Adipocyte (in vitro differentiated cells): ENCODE data around the gene AGPS.

Experiments
- DNase-seq: peaks from one replicate; pipeline ENCODE4 v3.0.0-alpha.2; 2015; ENCODE audit warnings: low read depth
- H3K27me3 ChIP-seq: replicated peaks from 2 replicates; pipeline ENCODE4 v1.7.0; 2013; ENCODE audit warnings: mild to moderate bottlenecking, low read length, moderate library complexity; ENCODE audit not compliant: control insufficient read depth, insufficient read depth
- H3K36me3 ChIP-seq: 2 replicates; pipeline ENCODE4 v1.7.0; 2013; ENCODE audit warnings: low read length, mild to moderate bottlenecking, moderate library complexity; ENCODE audit not compliant: control insufficient read depth, insufficient read depth, severe bottlenecking
- H3K4me1 ChIP-seq: 2 replicates; pipeline ENCODE4 v1.7.0; 2013; ENCODE audit warnings: mild to moderate bottlenecking, low read length, moderate library complexity; ENCODE audit not compliant: control insufficient read depth, insufficient read depth
- H3K4me3 ChIP-seq: 2 replicates; pipeline ENCODE4 v1.7.0; 2013; ENCODE audit warnings: mild to moderate bottlenecking, low read length, moderate library complexity
- H3K9ac ChIP-seq: 2 replicates; pipeline ENCODE4 v1.7.0; 2013; ENCODE audit warnings: mild to moderate bottlenecking, low read length, moderate library complexity
- H3K9me3 ChIP-seq: 2 replicates; pipeline ENCODE4 v1.7.0; 2013; ENCODE audit warnings: mild to moderate bottlenecking, low read length, moderate library complexity; ENCODE audit not compliant: control insufficient read depth

Gene AGPS

DNA sequence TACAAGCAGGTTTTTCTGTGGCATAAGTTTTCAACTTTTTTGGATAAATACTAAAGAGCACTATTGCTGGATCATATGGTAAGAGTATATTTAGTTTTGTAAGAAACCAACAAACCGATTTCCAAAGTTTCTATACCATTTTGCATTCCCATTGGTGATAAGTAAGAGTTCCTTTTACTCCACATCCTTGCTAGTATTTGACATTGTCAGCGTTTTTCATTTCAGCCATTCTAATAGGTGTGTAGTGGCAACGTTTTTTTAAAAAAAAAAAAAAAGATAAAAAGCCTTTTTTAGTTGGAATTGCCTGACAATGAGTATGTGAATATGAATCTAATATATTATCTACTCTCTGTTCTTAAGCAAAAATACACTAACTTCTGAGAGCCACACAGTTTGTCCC lies 185.9 kb downstream of the AGPS start:
- no peak overlapping the region for H3K4me3 ChIP-seq
- DNase-seq, result no peak
- H3K36me3 ChIP-seq, result no peaks in the 10 kb centered on the region
- H3K4me1 ChIP-seq, result no peaks in the 10 kb centered on the region
- H3K9ac ChIP-seq, result no peak overlapping the region
- no peaks in the 10 kb centered on the region for H3K27me3 ChIP-seq
- H3K9me3 ChIP-seq, result no peaks in the 10 kb centered on the region

DNA sequence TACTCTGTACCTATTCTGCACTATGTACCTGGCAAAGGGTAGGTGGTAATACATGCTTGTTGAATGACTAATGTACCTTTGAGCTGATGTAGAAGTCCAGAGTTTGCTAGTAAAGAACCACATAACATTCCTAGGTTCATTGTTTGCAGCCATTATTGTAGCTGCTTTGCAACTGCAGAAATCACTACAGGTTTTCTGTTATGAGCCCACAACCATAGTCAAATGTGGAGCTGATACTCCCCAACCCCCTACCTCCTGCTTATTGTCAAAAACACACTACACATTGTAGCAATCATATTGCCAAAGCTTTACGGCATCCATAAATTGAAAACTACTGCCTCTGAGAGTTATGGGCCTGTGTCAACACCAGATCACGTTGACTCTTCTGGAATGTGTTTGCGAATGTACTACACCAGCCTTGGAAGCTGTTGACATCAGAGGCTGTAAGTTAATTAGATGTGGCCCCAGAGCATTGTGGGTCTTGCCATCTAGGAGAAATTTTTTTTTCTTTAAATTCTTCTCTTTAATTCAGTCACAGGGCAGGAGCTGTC lies 187.0 kb downstream of the AGPS start:
- Histone ChIP-seq H3K36me3 (no peaks in the 10 kb centered on the region), H3K4me3 (no peak overlapping the region), H3K9me3 (no peaks in the 10 kb centered on the region), H3K4me1 (no peaks in the 10 kb centered on the region), H3K27me3 (no peaks in the 10 kb centered on the region), H3K9ac (no peak overlapping the region)
- no peak for DNase-seq

DNA sequence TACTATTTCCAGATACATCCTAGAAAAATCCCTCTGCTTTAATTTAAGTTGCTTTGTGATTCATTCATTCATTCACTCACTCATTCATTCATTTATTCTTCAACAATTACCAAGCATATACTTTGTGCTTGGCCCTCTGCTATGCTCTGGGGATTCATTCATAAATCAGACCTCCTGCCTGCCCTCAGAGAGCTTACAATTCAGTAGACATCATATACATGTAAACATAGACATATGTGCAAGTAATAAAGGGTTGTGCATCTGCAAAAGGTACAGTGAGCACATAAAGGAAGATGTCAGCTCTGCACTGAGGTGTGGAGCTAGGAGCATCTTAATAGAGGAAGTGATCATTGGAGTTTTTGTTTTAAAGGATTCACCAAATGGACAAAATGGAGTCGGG lies 189.4 kb downstream of the AGPS start:
- no peaks in the 10 kb centered on the region for H3K4me1 ChIP-seq
- no peak overlapping the region for H3K4me3 ChIP-seq

DNA sequence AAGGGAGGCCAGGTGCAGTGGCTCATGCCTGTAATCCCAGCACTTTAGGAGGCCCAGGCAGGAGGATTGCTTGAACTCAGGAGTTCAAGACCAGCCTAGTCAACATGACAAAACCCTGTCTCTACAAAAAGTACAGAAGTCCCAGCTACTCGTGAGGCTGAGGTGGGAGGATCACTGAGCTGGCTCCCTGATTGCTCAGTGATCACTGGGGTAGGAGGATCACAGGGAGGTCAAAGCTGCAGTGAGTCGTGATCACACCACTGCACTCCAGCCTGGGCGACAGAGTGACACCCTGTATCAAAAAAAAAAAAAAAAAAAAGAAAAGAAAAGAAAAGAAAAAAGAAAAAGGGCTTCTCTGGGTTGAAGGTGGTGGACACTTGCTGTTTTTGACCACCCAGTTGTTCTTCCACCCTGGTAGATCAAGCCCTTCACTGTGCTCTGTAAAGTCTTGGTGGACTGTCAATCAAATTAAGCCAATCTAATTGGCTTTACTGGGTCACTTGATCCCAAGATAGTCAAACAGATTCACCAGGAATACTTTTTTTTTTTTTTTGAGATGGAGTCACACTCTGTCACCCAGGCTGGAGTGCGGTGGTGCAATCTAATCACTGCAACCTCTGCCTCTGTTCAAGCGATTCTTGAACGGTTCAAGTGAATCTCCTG lies 191.6 kb downstream of the AGPS start:
- no peaks in the 10 kb centered on the region for H3K27me3 ChIP-seq
- H3K9ac ChIP-seq, result no peak overlapping the region
- no peaks in the 10 kb centered on the region for H3K36me3 ChIP-seq
- no peak overlapping the region for H3K4me3 ChIP-seq
- H3K4me1 ChIP-seq, result no peaks in the 10 kb centered on the region
- no peaks in the 10 kb centered on the region for H3K9me3 ChIP-seq
- no peak for DNase-seq

More for the DNA sequence above, 189.4 kb downstream of the AGPS start:
- Histone ChIP-seq H3K9me3 (no peaks in the 10 kb centered on the region), H3K9ac (no peak overlapping the region), H3K27me3 (no peaks in the 10 kb centered on the region), H3K36me3 (no peaks in the 10 kb centered on the region)
- no peak for DNase-seq

DNA sequence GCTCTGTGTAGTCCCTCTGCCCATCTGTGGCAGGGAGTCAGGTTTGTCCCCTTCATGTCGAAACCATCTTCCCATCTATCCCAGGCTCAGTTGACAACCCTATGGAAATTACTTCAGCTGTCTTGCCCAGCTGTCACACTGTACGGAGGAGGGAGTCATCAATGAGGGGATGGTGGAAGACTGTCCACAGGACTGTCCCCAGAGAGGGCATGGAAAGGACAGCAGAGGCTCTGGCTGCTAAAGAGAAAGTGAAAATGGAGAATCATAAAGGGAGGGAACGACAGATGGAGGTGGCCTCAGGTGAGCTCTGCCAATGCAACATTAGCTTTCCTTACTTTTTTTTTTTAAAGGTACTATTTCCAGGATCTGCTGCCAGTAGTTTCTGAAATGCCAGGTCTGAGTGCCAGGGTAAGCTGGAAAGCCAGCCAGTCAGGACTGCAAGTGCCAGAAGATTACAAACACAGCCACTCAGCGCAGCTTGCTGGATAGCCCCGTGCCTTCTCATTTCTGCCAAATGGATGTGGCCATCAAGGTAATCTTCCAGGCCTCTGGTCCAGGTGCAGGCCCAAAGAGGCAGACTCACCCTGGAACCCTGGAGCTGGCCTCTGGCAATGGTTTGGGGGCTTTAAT lies 192.8 kb downstream of the AGPS start:
- DNase-seq, result no peak

DNA sequence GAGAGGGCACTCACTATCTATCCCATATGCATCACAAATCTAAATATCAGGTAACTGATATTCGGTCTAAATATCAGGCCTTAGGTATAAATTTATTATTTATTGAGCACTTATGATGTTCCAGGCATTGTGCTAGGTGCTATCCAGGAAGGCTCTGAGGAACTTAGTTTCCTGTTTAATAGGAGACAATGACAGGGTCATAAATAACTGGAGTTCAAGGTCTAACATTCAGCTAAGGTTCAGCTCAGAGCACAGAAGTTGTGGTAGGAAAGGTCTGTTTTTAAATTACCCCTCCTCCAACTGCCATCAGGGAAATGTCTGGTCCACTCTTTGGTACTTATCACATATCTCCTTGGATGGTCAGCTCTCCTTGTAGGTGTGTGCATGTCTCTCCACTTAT lies 193.6 kb downstream of the AGPS start:
- Histone ChIP-seq H3K4me3 (no peak overlapping the region), H3K4me1 (no peaks in the 10 kb centered on the region), H3K36me3 (no peaks in the 10 kb centered on the region), H3K9me3 (no peaks in the 10 kb centered on the region), H3K27me3 (peaks cover under 1% of the 10 kb centered on the region), H3K9ac (no peak overlapping the region)
- DNase-seq, result no peak

More for the DNA sequence above, 192.8 kb downstream of the AGPS start:
- Histone ChIP-seq H3K27me3 (no peaks in the 10 kb centered on the region), H3K9me3 (no peaks in the 10 kb centered on the region), H3K4me1 (no peaks in the 10 kb centered on the region), H3K36me3 (no peaks in the 10 kb centered on the region), H3K4me3 (no peak overlapping the region), H3K9ac (no peak overlapping the region)

DNA sequence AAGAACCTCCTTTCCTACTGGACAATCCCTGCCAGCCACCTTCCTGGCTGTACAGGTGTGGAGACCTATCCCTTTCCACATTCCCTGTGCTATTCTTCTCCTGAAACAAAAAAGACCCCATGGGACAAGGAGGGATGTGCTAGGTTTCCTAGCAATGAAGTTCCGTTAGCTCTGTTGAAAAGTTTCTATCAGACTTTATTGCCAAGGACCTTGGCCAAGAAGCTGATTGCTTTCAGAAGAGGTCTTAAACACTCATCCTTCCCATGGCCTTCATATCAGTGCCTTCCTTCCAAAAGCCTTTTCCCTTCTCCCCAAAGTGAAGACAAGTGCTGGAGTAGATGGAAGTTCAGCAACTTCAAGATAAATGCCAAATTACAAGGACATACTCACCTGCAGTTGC lies 194.8 kb downstream of the AGPS start:
- peaks cover 5% of the 10 kb centered on the region for H3K27me3 ChIP-seq
- no peak for DNase-seq
- no peak overlapping the region for H3K9ac ChIP-seq
- no peak overlapping the region for H3K4me3 ChIP-seq
- no peaks in the 10 kb centered on the region for H3K36me3 ChIP-seq
- no peaks in the 10 kb centered on the region for H3K9me3 ChIP-seq
- H3K4me1 ChIP-seq, result no peaks in the 10 kb centered on the region

DNA sequence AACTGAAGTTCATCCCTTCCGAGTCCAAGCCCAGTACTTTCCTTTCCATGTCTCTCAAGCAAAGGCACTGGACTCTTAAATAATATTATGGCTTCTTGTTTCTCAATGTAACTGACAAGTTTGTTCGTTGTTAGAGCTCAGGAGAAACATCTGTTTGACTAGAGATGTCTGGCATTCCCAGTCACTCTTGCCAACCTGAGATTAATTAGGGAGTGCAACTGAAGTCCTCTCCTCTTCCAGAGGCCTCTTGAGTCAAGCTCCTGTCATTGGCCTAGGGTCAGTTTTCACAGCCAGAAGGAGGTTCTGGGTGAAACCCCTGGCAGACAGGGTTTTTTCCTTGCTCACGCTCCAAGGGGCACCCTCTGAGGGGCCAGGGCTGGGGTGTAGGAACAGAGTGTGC lies 196.1 kb downstream of the AGPS start:
- no peak for DNase-seq
- Histone ChIP-seq H3K9ac (no peak overlapping the region), H3K27me3 (peaks cover 8% of the 10 kb centered on the region), H3K4me3 (no peak overlapping the region), H3K36me3 (no peaks in the 10 kb centered on the region), H3K9me3 (no peaks in the 10 kb centered on the region), H3K4me1 (no peaks in the 10 kb centered on the region)

DNA sequence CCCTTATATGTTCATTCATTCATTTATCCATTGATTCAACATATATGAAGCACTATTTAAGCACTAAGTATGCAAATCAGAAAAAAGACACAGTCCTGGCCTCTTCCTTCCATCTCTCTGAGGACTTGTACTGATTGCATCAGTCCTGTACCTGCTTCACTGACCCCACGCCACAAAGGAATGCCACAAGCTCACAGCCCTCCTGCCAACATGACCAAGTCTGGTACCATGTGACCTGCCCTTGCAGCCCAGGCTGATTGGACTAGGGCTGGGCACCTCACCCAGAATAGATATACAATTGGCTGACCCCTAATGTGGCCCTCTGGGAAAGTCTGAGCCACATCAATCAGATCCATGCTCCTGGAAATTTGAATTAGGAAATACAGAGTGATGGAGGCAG lies 196.6 kb downstream of the AGPS start:
- Histone ChIP-seq H3K9ac (no peak overlapping the region), H3K36me3 (no peaks in the 10 kb centered on the region), H3K27me3 (peaks cover 9% of the 10 kb centered on the region), H3K4me3 (no peak overlapping the region), H3K9me3 (no peaks in the 10 kb centered on the region), H3K4me1 (no peaks in the 10 kb centered on the region)
- no peak for DNase-seq

DNA sequence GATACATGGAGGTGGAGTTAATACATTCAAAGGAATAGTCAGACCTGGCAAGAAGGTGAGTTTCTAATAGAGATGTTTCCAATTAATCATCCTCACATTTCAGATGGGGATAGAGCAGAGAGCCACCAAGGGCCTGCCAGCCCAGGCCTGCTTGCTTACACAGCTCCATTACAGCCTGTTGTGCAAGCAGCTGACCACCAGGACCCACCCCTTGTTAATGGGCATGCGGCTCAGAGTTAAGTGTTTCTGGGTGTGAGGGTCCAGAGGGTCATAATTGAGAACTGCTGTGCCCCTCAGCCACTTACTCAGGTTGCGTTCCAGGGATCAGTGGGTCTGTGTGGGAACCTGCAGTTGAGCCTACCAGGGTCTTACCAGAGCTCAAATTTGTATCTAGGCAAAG lies 199.8 kb downstream of the AGPS start:
- no peak overlapping the region for H3K9ac ChIP-seq
- no peaks in the 10 kb centered on the region for H3K4me1 ChIP-seq
- H3K9me3 ChIP-seq, result no peaks in the 10 kb centered on the region
- H3K4me3 ChIP-seq, result no peak overlapping the region
- DNase-seq, result no peak
- H3K27me3 ChIP-seq, result peaks cover 9% of the 10 kb centered on the region
- no peaks in the 10 kb centered on the region for H3K36me3 ChIP-seq

DNA sequence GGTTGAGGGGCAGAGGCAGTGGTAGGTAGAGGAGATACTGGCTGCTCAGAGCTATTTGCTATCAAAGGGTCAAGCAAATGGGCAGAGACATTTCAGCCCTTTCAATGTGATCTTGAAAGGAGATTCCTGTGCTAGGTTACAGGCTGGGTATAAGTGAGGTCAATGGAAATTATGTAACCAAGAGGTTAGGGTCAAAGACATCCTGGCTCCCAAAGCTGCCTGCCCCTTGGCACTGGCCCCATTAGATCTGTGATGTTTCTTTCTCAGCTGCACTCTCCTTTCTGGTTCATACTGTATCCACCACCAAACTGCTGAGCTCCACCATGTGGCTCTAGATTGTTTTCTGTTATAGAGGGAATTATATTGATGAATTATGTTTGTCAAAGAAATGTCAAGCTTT lies 200.4 kb downstream of the AGPS start:
- no peak for DNase-seq
- Histone ChIP-seq H3K36me3 (no peaks in the 10 kb centered on the region), H3K4me3 (no peak overlapping the region), H3K4me1 (peaks cover 4% of the 10 kb centered on the region), H3K27me3 (peaks cover 9% of the 10 kb centered on the region), H3K9me3 (no peaks in the 10 kb centered on the region), H3K9ac (no peak overlapping the region)
